Right lobe of liver (tissue), 6 donors: ENCODE results near the gene GMIP. TPM values are rescaled to one million over a fixed set of nuclear protein-coding genes. Genes with fewer than 3 reads are reported as not detected.
A peak's percentile ranks its signal among the peaks of the same experiment; 100 is the strongest.

Experiments
- ATAC-seq, 4 donors: fragments of 200-7000 bp; cut with Tn5 transposase; one replicate each; pipeline ENCODE4 v1.9.1; 2020; ENCODE audit warnings: mild to moderate bottlenecking in 4 of 4, moderate library complexity in 4 of 4
- DNase-seq, 3 donors: peaks; one replicate each; pipeline ENCODE4 v3.0.0-alpha.2; 2020
- H3K27ac ChIP-seq, 3 donors: fragments of 200-600 bp; one replicate each; pipeline ENCODE4 v1.8.0; 2022
- H3K27me3 ChIP-seq, 2 donors: fragments of 200-600 bp; one replicate each; pipeline ENCODE4 v1.8.0; 2022
- H3K36me3 ChIP-seq, 4 donors: fragments of 200-600 bp; sonication (generic) in 1 of 4; one replicate each; pipeline versions ENCODE4 v1.5.1 to v1.8.0; 2017 to 2022; ENCODE audit warnings: control low read depth in 1 of 4
- H3K4me1 ChIP-seq, 4 donors: fragments of 200-600 bp; sonication (generic) in 1 of 4; one replicate each; pipeline versions ENCODE4 v1.5.1 to v1.8.0; 2017 to 2022; ENCODE audit warnings: control low read depth in 1 of 4
- H3K4me3 ChIP-seq, 3 donors: fragments of 200-600 bp; one replicate each; pipeline ENCODE4 v1.8.0; 2022
- H3K9me3 ChIP-seq, 4 donors: fragments of 200-600 bp; sonication (generic) in 1 of 4; one replicate each; pipeline versions ENCODE4 v1.5.1 to v1.8.0; 2017 to 2022; ENCODE audit warnings: control low read depth in 1 of 4
- CTCF ChIP-seq, 4 donors: fragments of 200-600 bp in 3 of 4; fragments of 450-650 bp in 1 of 4; IDR thresholded peaks; one replicate each; pipeline versions ENCODE4 v1.5.1 to v1.8.0; 2016 to 2022; ENCODE audit warnings: antibody characterized with exemption in 4 of 4, mild to moderate bottlenecking in 2 of 4
- POLR2A ChIP-seq: fragments of 450-650 bp; IDR thresholded peaks from one replicate; pipeline ENCODE4 v1.6.1; 2017; ENCODE audit warnings: antibody characterized with exemption, mild to moderate bottlenecking
- WGBS: methylation state at CpG from one replicate; pipeline ENCODE4 v1.1.6; 2018; ENCODE audit warnings: low coverage, low lambda C conversion rate; ENCODE audit not compliant: insufficient coverage; ENCODE audit errors: missing lambda C conversion rate; 5-methylcytosine and 5-hydroxymethylcytosine counted together
- intact Hi-C, 2 donors: fragments of 100-400 bp; cut with DNase I; formaldehyde crosslinking; loops; one replicate each; pipeline versions ENCODE4 v1.11.2 to v1.14.1; 2022
- total RNA-seq, 6 experiments: library from RNA; depleted of rRNA in 2 of 6; stranded (reverse); fragments of >200 nt in 2 of 6; fragmentation: NEBNext Ultra II Directional in 3 of 6; extraction: Animal tissue kit (Norgen Biotek cat#: 25700) in 3 of 6; gene quantifications; one replicate each; pipeline versions ENCODE4 v1.1.0 to v1.2.4, GENCODE V29; 2016 to 2023
- donor health status: DM: no; HTN: yes; CAD: no.
- donor health status: DM: no; HTN: no; CAD: no.
- donor health status: DM: no; HTN: no; CAD: no.
- donor health status: DM: no; HTN: yes; CAD: no.
- donor health status: DM: no; HTN: yes; CAD: no.

GMIP gene
- total RNA-seq, 6 experiments from 2014 or later: 3.5 to 8.0 (median 4.4) TPM

- no peak for DNase-seq
- Histone ChIP-seq H3K27me3 (no peaks in the 10 kb centered on the region), H3K9me3 (no peaks in the 10 kb centered on the region), H3K4me1 (peaks cover 0 to 10% (median 0%) of the 10 kb centered on the region in 4 donors), H3K36me3 (no peaks in the 10 kb centered on the region), H3K27ac (no peak within 1 kb of the TSS), H3K4me3 (peak within 1 kb of the TSS; percentile 25 to 49 (median 31))
- ATAC-seq: peak; percentile 66 to 77 (median 68)
- intact Hi-C loops: no loop called here
- 11% methylated on average over 9 of the region's 87 CpGs for WGBS
- TF ChIP-seq POLR2A: no peak
- TF ChIP-seq CTCF (IDR thresholded peaks at IDR 0.05): no peak
Measured at GRCh38 chr19:19627621-19628500, 15.6 kb downstream of the GMIP start, which contains the start of gene LPAR2. Gene LPAR2, minus strand, starts transcription at chr19:19628220. Its CDS starts 945 bp downstream, at chr19:19627275.

GRCh38 chr19:19626516-19627472 lies 16.7 kb downstream of the GMIP start:
- intact Hi-C loops: no loop called here

GRCh38 chr19:19624032-19624570 lies 19.4 kb downstream of the GMIP start:
- Histone ChIP-seq H3K4me3 (no peak overlapping the region), H3K4me1 (peaks cover 0 to 10% (median 0%) of the 10 kb centered on the region in 4 donors), H3K27me3 (no peaks in the 10 kb centered on the region), H3K27ac (no peak overlapping the region), H3K36me3 (no peaks in the 10 kb centered on the region), H3K9me3 (no peaks in the 10 kb centered on the region)
- DNase-seq (no peak), ATAC-seq (no peak)
- WGBS: 86% methylated on average over 14 of the region's 19 CpGs
- no peak for TF ChIP-seq POLR2A
- no peak for TF ChIP-seq CTCF (IDR thresholded peaks at IDR 0.05)
- intact Hi-C loops: no loop called here

More at GRCh38 chr19:19626516-19627472, 16.7 kb downstream of the GMIP start:
- Histone ChIP-seq H3K9me3 (no peaks in the 10 kb centered on the region), H3K27me3 (no peaks in the 10 kb centered on the region), H3K36me3 (no peaks in the 10 kb centered on the region), H3K4me1 (peaks cover 0 to 10% (median 0%) of the 10 kb centered on the region in 4 donors), H3K27ac (no peak overlapping the region), H3K4me3 (no peak overlapping the region)
- 85% methylated on average over 15 of the region's 48 CpGs for WGBS
- ATAC-seq (no peak), DNase-seq (peak in 1 of 3 donors; percentile 48)
- TF ChIP-seq POLR2A (no peak), CTCF (IDR thresholded peaks at IDR 0.05) (no peak)

- no peak overlapping the region for H3K4me3 ChIP-seq
- intact Hi-C loops: no loop called here
- 86% methylated on average over 4 of the region's 5 CpGs for WGBS
Measured at GRCh38 chr19:19623383-19623782, 20.1 kb downstream of the GMIP start.

More at GRCh38 chr19:19623383-19623782, 20.1 kb downstream of the GMIP start:
- Histone ChIP-seq H3K4me1 (peaks cover 0 to 6% (median 0%) of the 10 kb centered on the region in 4 donors), H3K27me3 (no peaks in the 10 kb centered on the region), H3K27ac (no peak overlapping the region), H3K9me3 (no peaks in the 10 kb centered on the region), H3K36me3 (no peaks in the 10 kb centered on the region)
- ATAC-seq (no peak), DNase-seq (no peak)
- TF ChIP-seq POLR2A (no peak), CTCF (IDR thresholded peaks at IDR 0.05) (no peak)
